ENCODE results near the gene HNRNPL. TPM values are rescaled to one million over a fixed set of nuclear protein-coding genes. Genes with fewer than 3 reads are reported as not detected.
A peak's percentile ranks its signal among the peaks of the same experiment; 100 is the strongest.

HNRNPL gene
- total and polyA plus RNA-seq, 2 donors (not counting 1 experiment from before 2014, with no cell fraction given) = 292 to 418 TPM

GRCh38 chr19:38831142-38831605, 18.6 kb downstream of the HNRNPL start:
- H3K4me2 ChIP-seq (replicated peaks; ENCODE audit: low read depth, low read length, poor library complexity, severe bottlenecking) = peak overlapping the region; percentile 97
- peaks cover 25% of the 10 kb centered on the region for H3K4me1 Mint-ChIP-seq
- CTCF ChIA-PET = interaction anchor here (1.0 to 3.0 kb wide), 13 partner anchors 11 to 428 kb away, joined by 3 to 23 read pairs (median 7); partner anchors contain the start of genes FAM98C, MRPS12, NFKBIB and RINL
- peak overlapping the region; percentile 91 for H3K9ac ChIP-seq (ENCODE audit: low read length)
- 2% methylated on average over 15 of the region's 16 CpGs for WGBS (ENCODE audit: insufficient coverage)
- POLR2A ChIA-PET = interaction anchor here (0.6 to 1.7 kb wide), 7 partner anchors 18 to 1967 kb away, joined by 3 to 16 read pairs (median 6); no protein-coding TSS in a partner anchor
- peak overlapping the region; percentile 30 to 83 for H3K27ac ChIP-seq (ENCODE audit: low read length in 2 of 2)
- H4K20me1 ChIP-seq (ENCODE audit: control insufficient read depth, insufficient read depth, low read length, poor library complexity, severe bottlenecking) = peaks cover 15% of the 10 kb centered on the region
- peak overlapping the region; percentile 97 for H2AFZ ChIP-seq (ENCODE audit: insufficient read depth, low read depth, low read length, poor library complexity, severe bottlenecking)
- H3K27me3 ChIP-seq (replicated peaks in 1 of 4; ENCODE audit: control extremely low read depth in 1 of 4, control insufficient read depth in 3 of 4, insufficient read depth in 4 of 4, low read length in 3 of 4) = no peaks in the 10 kb centered on the region
- peaks cover 65% of the 10 kb centered on the region for H3K79me2 ChIP-seq (ENCODE audit: control insufficient read depth, insufficient read depth, low read length)
- H3K4me3 Mint-ChIP-seq = peak overlapping the region; percentile 96
- H3K27me3 Mint-ChIP-seq = no peaks in the 10 kb centered on the region
- no peak for TF ChIP-seq EZH2 (IDR thresholded peaks at IDR 0.05; ENCODE audit: borderline replicate concordance, insufficient read depth, low read depth, low read length, poor library complexity, severe bottlenecking)
- TF ChIP-seq CTCF (IDR thresholded peaks at IDR 0.05) = no peak
- DNase-seq (no peak), ATAC-seq (ENCODE audit: low read depth) (peak; percentile 12)
- peak overlapping the region; percentile 62 to 100 (median 69) for H3K4me3 ChIP-seq (ENCODE audit: control extremely low read depth in 1 of 5, extremely low read depth in 1 of 5, insufficient read depth in 1 of 5, low read depth in 2 of 5, low read length in 4 of 5)
- no peaks in the 10 kb centered on the region for H3K9me3 ChIP-seq (ENCODE audit: control extremely low read depth in 1 of 3, control insufficient read depth in 2 of 3, insufficient read depth in 1 of 3, low read length in 2 of 3)
- H3K4me1 ChIP-seq (ENCODE audit: control insufficient read depth in 2 of 2, insufficient read depth in 2 of 2, low read length in 2 of 2) = peaks cover 10 to 18% of the 10 kb centered on the region in 2 donors
- H3K9me3 Mint-ChIP-seq (ENCODE audit: insufficient read depth) = no peaks in the 10 kb centered on the region
- intact Hi-C loops (cut with micrococcal nuclease) = loop anchor here (1.0 to 5.0 kb wide), 8 partner anchors 18 to 213 kb away; partner anchors contain the start of genes ACTN4, HNRNPL, NFKBIB and SIRT2
- peaks cover 7 to 24% of the 10 kb centered on the region in 2 experiments for H3K36me3 ChIP-seq (replicated peaks in 1 of 2; ENCODE audit: control extremely low read depth in 1 of 2, control insufficient read depth in 1 of 2, extremely low read depth in 1 of 2, insufficient read depth in 2 of 2, low read length in 1 of 2)
- peak overlapping the region; percentile 94 for H3K27ac Mint-ChIP-seq
